ENCODE measurements around the gene STOM. TPM values are rescaled to one million over a fixed set of nuclear protein-coding genes. Genes with fewer than 3 reads are reported as not detected.

Gene STOM
- total RNA-seq, 1 experiment from 2014 or later, result 5.5 TPM

- Histone ChIP-seq H3K9me3 (ENCODE audit: low read length) (no peaks in the 10 kb centered on the region), H3K27me3 (ENCODE audit: low read length) (no peaks in the 10 kb centered on the region), H3K4me1 (ENCODE audit: insufficient read depth, low read length) (peaks cover 8% of the 10 kb centered on the region), H3K4me2 (ENCODE audit: low read length) (no peak overlapping the region), H3K27ac (ENCODE audit: low read length) (no peak overlapping the region), H3F3A (ENCODE audit: low read length, unreplicated experiment) (no peaks in the 10 kb centered on the region), H3K36me3 (ENCODE audit: low read depth, low read length) (no peaks in the 10 kb centered on the region), H3K79me2 (ENCODE audit: low read length) (no peaks in the 10 kb centered on the region), H3K9me2 (replicated peaks; ENCODE audit: low read length) (no peaks in the 10 kb centered on the region), H4K20me1 (ENCODE audit: low read length) (no peaks in the 10 kb centered on the region), H3K4me3 (ENCODE audit: low read length) (no peak overlapping the region), H3K9ac (ENCODE audit: low read length) (no peak overlapping the region), H2AFZ (ENCODE audit: low read length) (no peak overlapping the region)
- CTCF ChIA-PET, result no interaction called here
- TF ChIP-seq EZH2 (IDR thresholded peaks at IDR 0.05; ENCODE audit: low read length, unreplicated experiment) (no peak), EZH2phosphoT487 (IDR thresholded peaks at IDR 0.05; ENCODE audit: borderline replicate concordance, low read length) (no peak), CTCF (conservative IDR thresholded peaks at IDR 0.05; ENCODE audit: low read depth, low read length) (no peak)
- ATAC-seq (no peak; the same call in 1 of the 2 replicates), DNase-seq (peak; percentile 36)
- intact Hi-C loops (cut with micrococcal nuclease), result no loop called here
- POLR2A ChIA-PET (ENCODE audit: unreplicated experiment), result no interaction called here
- no TSS peak for BruUV-seq (replicated peaks)
These were observed 43.8 kb downstream of the STOM start for GRCh38 chr9:121326130-121326838.

- intact Hi-C loops (cut with micrococcal nuclease), result no loop called here
- H3F3A ChIP-seq (ENCODE audit: low read length, unreplicated experiment), result no peaks in the 10 kb centered on the region
- no peak overlapping the region for H3K4me3 ChIP-seq (ENCODE audit: low read length)
- H3K4me1 ChIP-seq (ENCODE audit: insufficient read depth, low read length), result peaks cover 8% of the 10 kb centered on the region
- no TSS peak for BruUV-seq (replicated peaks)
- H2AFZ ChIP-seq (ENCODE audit: low read length), result no peak overlapping the region
- H4K20me1 ChIP-seq (ENCODE audit: low read length), result no peaks in the 10 kb centered on the region
- DNase-seq (no peak), ATAC-seq (no peak)
- H3K36me3 ChIP-seq (ENCODE audit: low read depth, low read length), result no peaks in the 10 kb centered on the region
- no peak overlapping the region for H3K4me2 ChIP-seq (ENCODE audit: low read length)
- H3K27me3 ChIP-seq (ENCODE audit: low read length), result no peaks in the 10 kb centered on the region
- ChIA-PET POLR2A (ENCODE audit: unreplicated experiment) (no interaction called here), CTCF (no interaction called here)
- no peaks in the 10 kb centered on the region for H3K9me2 ChIP-seq (replicated peaks; ENCODE audit: low read length)
- H3K79me2 ChIP-seq (ENCODE audit: low read length), result no peaks in the 10 kb centered on the region
- H3K9me3 ChIP-seq (ENCODE audit: low read length), result no peaks in the 10 kb centered on the region
- TF ChIP-seq CTCF (conservative IDR thresholded peaks at IDR 0.05; ENCODE audit: low read depth, low read length) (no peak), EZH2phosphoT487 (IDR thresholded peaks at IDR 0.05; ENCODE audit: borderline replicate concordance, low read length) (no peak), EZH2 (IDR thresholded peaks at IDR 0.05; ENCODE audit: low read length, unreplicated experiment) (no peak)
- no peak overlapping the region for H3K9ac ChIP-seq (ENCODE audit: low read length)
- no peak overlapping the region for H3K27ac ChIP-seq (ENCODE audit: low read length)
These were observed 44.7 kb downstream of the STOM start for GRCh38 chr9:121325387-121325786.

GRCh38 chr9:121324755-121325154 is 45.3 kb downstream of the STOM start:
- no peaks in the 10 kb centered on the region for H3K27me3 ChIP-seq (ENCODE audit: low read length)
- H2AFZ ChIP-seq (ENCODE audit: low read length), result no peak overlapping the region
- H3K4me1 ChIP-seq (ENCODE audit: insufficient read depth, low read length), result peaks cover 8% of the 10 kb centered on the region
- DNase-seq (no peak), ATAC-seq (no peak)
- TF ChIP-seq CTCF (conservative IDR thresholded peaks at IDR 0.05; ENCODE audit: low read depth, low read length), result no peak
- no peak for TF ChIP-seq EZH2phosphoT487 (IDR thresholded peaks at IDR 0.05; ENCODE audit: borderline replicate concordance, low read length)
- TF ChIP-seq EZH2 (IDR thresholded peaks at IDR 0.05; ENCODE audit: low read length, unreplicated experiment), result no peak
- POLR2A ChIA-PET (ENCODE audit: unreplicated experiment), result no interaction called here
- no peak overlapping the region for H3K9ac ChIP-seq (ENCODE audit: low read length)
- CTCF ChIA-PET, result no interaction called here
- H3K36me3 ChIP-seq (ENCODE audit: low read depth, low read length), result no peaks in the 10 kb centered on the region
- H3K9me3 ChIP-seq (ENCODE audit: low read length), result no peaks in the 10 kb centered on the region
- no peaks in the 10 kb centered on the region for H3K79me2 ChIP-seq (ENCODE audit: low read length)
- H3K4me3 ChIP-seq (ENCODE audit: low read length), result no peak overlapping the region
- no peaks in the 10 kb centered on the region for H4K20me1 ChIP-seq (ENCODE audit: low read length)
- H3K27ac ChIP-seq (ENCODE audit: low read length), result no peak overlapping the region
- intact Hi-C loops (cut with micrococcal nuclease), result no loop called here
- no TSS peak for BruUV-seq (replicated peaks)
- H3K9me2 ChIP-seq (replicated peaks; ENCODE audit: low read length), result no peaks in the 10 kb centered on the region
- H3F3A ChIP-seq (ENCODE audit: low read length, unreplicated experiment), result no peaks in the 10 kb centered on the region
- no peak overlapping the region for H3K4me2 ChIP-seq (ENCODE audit: low read length)
